Measurements from ENCODE around the gene MAZ. TPM values are rescaled to one million over a fixed set of nuclear protein-coding genes. Genes with fewer than 3 reads are reported as not detected.
A peak's percentile ranks its signal among the peaks of the same experiment; 100 is the strongest.

Gene MAZ
- total and polyA plus RNA-seq, 2 of the 13 experiments (the other 11 are each of a cell fraction or from before 2014, with no cell fraction given): 203 to 277 TPM

DNA sequence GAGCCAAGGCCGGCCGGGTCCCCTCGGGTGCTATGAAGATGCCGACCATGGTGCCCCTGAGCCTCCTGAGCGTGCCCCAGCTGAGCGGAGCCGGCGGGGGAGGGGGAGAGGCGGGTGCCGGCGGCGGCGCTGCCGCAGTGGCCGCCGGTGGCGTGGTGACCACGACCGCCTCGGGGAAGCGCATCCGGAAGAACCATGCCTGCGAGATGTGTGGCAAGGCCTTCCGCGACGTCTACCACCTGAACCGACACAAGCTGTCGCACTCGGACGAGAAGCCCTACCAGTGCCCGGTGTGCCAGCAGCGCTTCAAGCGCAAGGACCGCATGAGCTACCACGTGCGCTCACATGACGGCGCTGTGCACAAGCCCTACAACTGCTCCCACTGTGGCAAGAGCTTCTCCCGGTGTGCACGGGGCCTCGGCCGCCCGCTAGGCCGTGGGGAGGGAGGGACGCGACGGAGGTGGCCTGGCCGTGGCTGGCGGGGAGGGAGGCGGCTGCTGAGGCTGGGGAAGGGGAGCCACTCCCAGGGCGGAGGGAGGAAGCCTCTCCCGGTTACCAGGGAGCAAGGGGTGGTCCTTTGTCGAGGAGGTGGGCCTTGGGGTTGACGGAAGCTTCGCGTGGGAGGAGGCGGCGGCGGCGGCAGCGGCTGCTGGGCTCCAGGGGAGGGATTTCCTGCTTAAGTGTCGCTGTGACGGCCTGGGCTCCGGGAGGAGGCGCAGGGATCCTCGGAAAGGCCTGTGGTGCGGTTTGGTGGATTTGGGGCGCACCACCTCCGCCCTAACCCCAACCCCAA lies 1.3 kb downstream of the MAZ start (continued):
- TF ChIP-seq ZNF550 (CRISPR knock-in tag; IDR thresholded peaks at IDR 0.05; ENCODE audit: borderline replicate concordance) (peak; percentile 89; the same call in 1 of the 2 replicates), PHF20 (CRISPR knock-in tag; IDR thresholded peaks at IDR 0.05) (peak; percentile 62; the same call in 1 of the 2 replicates), TBX3 (IDR thresholded peaks at IDR 0.05; ENCODE audit: borderline replicate concordance) (no peak), ZNF720 (CRISPR knock-in tag; IDR thresholded peaks at IDR 0.05) (no peak), KDM3A (CRISPR knock-in tag; IDR thresholded peaks at IDR 0.05; ENCODE audit: low read depth) (peak; percentile 87; the same call in 1 of the 2 replicates), ISX (CRISPR knock-in tag; conservative IDR thresholded peaks at IDR 0.05) (peak; percentile 95; the same call in 1 of the 2 replicates), ZNF20 (CRISPR knock-in tag; IDR thresholded peaks at IDR 0.05) (0 out of 2 replicates have a peak, but pooled peaks have one; percentile 70), ISL2 (CRISPR knock-in tag; IDR thresholded peaks at IDR 0.05) (peak; percentile 81), ZNF10 (CRISPR knock-in tag; IDR thresholded peaks at IDR 0.05; ENCODE audit: borderline replicate concordance, low read depth) (no peak), CHD4 (IDR thresholded peaks at IDR 0.05; ENCODE audit: borderline replicate concordance, low read length) (no peak), NCOR1 (IDR thresholded peaks at IDR 0.05; ENCODE audit: borderline replicate concordance, low read length) (peak; percentile 24; the same call in 1 of the 2 replicates), ZNF746 (CRISPR knock-in tag; IDR thresholded peaks at IDR 0.05) (peak; percentile 98), CBFB (CRISPR knock-in tag; IDR thresholded peaks at IDR 0.05) (peak; percentile 18), ZSCAN29 (CRISPR knock-in tag; conservative IDR thresholded peaks at IDR 0.05) (peak; percentile 74), HNF4A (CRISPR knock-in tag; IDR thresholded peaks at IDR 0.05) (peak; percentile 48), PRDM15 (CRISPR knock-in tag; IDR thresholded peaks at IDR 0.05) (peak; percentile 80), NR1H2 (CRISPR knock-in tag; IDR thresholded peaks at IDR 0.05; ENCODE audit: borderline replicate concordance, low read depth) (peak; percentile 94; the same call in 1 of the 2 replicates), ELF1 (CRISPR knock-in tag; IDR thresholded peaks at IDR 0.05) (no peak; the same call in 1 of the 2 replicates), HOXA3 (CRISPR knock-in tag; IDR thresholded peaks at IDR 0.05) (peak; percentile 87), TAF15 (IDR thresholded peaks at IDR 0.05; ENCODE audit: low read depth, low read length, poor library complexity, severe bottlenecking) (peak; percentile 83), HNRNPL (IDR thresholded peaks at IDR 0.05; ENCODE audit: low read depth, low read length) (peak; percentile 92), JDP2 (CRISPR knock-in tag; IDR thresholded peaks at IDR 0.05; ENCODE audit: borderline replicate concordance) (peak; percentile 88), NR2F6 (IDR thresholded peaks at IDR 0.05) (no peak), NR2F6 (CRISPR knock-in tag; IDR thresholded peaks at IDR 0.05) (peak; percentile 53), BRCA1 (CRISPR knock-in tag; IDR thresholded peaks at IDR 0.05) (peak; percentile 92; the same call in 1 of the 2 replicates)
- TF ChIP-seq, protein P1, sequence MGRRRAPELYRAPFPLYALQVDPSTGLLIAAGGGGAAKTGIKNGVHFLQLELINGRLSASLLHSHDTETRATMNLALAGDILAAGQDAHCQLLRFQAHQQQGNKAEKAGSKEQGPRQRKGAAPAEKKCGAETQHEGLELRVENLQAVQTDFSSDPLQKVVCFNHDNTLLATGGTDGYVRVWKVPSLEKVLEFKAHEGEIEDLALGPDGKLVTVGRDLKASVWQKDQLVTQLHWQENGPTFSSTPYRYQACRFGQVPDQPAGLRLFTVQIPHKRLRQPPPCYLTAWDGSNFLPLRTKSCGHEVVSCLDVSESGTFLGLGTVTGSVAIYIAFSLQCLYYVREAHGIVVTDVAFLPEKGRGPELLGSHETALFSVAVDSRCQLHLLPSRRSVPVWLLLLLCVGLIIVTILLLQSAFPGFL (CRISPR knock-in tag; IDR thresholded peaks at IDR 0.05): 0 out of 2 replicates have a peak, but pooled peaks have one; percentile 62
- TF ChIP-seq, protein P2, sequence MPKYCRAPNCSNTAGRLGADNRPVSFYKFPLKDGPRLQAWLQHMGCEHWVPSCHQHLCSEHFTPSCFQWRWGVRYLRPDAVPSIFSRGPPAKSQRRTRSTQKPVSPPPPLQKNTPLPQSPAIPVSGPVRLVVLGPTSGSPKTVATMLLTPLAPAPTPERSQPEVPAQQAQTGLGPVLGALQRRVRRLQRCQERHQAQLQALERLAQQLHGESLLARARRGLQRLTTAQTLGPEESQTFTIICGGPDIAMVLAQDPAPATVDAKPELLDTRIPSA (CRISPR knock-in tag; IDR thresholded peaks at IDR 0.05; ENCODE audit: borderline replicate concordance): peak; percentile 82; the same call in 1 of the 2 replicates

Measured in HepG2 (cell line).